ENCODE results near the gene NAALADL1.

NAALADL1 gene

DNA sequence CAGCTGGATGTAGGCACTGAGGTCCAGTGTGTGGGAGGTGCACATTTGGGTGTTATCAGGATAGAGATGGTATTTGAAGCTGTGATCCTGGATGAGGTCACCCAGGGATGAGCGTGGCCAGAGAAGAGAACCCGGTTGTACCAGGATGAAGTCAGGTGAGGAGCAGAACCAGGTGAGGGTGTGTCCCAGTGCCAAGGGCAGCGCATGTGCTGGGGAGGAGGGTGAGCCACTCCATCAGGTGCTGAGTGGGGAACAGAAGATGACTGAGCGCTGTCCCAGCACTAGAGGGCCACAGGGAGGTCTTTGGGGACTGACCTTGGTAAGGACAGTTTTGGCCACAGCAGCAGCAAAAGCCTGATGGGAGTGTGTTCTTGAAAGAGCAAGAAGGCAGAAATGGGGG is 41.6 kb downstream of the NAALADL1 start:
- ChIA-PET CTCF (interaction anchor here (1.9 to 2.3 kb wide), 3 partner anchors 10 to 95 kb away, joined by 3 to 10 read pairs (median 7); partner anchors contain the start of genes SNX15 and TM7SF2), POLR2A (interaction anchor here (0.6 kb wide), 1 partner anchor 525 kb away, joined by 5 read pairs; no protein-coding TSS in a partner anchor)
- no peak for TF ChIP-seq CTCF (IDR thresholded peaks at IDR 0.05; ENCODE audit: control extremely low read depth, extremely low read depth, low read depth, missing control alignments)
- no peak for DNase-seq (ENCODE audit: extremely low spot score)

GRCh38 chr11:65014726-65015227 is 43.6 kb downstream of the NAALADL1 start:
- ChIA-PET POLR2A (interaction anchor here (0.6 to 1.4 kb wide), 5 partner anchors 95 to 210 kb away, joined by 3 to 7 read pairs (median 4); partner anchors contain the start of genes FAU, MRPL49 and ZNHIT2), CTCF (interaction anchor here (0.7 to 6.1 kb wide), 53 partner anchors 8 to 572 kb away, joined by 3 to 75 read pairs (median 5); partner anchors contain the start of genes ATG2A, BATF2, CAPN1 and CDC42BPG)
- no peak for TF ChIP-seq CTCF (IDR thresholded peaks at IDR 0.05; ENCODE audit: control extremely low read depth, extremely low read depth, low read depth, missing control alignments)
- DNase-seq (ENCODE audit: extremely low spot score), result no peak

- TF ChIP-seq CTCF (IDR thresholded peaks at IDR 0.05; ENCODE audit: control extremely low read depth, extremely low read depth, low read depth, missing control alignments), result peak; percentile 85
- ChIA-PET POLR2A (interaction anchor here (0.6 to 1.4 kb wide), 6 partner anchors 10 to 211 kb away, joined by 3 to 7 read pairs (median 4); partner anchors contain the start of genes FAU, MRPL49 and ZNHIT2), CTCF (interaction anchor here (0.7 to 6.1 kb wide), 59 partner anchors 8 to 573 kb away, joined by 3 to 75 read pairs (median 5); partner anchors contain the start of genes ATG2A, BATF2, CAPN1 and CDC42BPG)
- DNase-seq (ENCODE audit: extremely low spot score), result peak; percentile 96
Measured at GRCh38 chr11:65013888-65014725, 44.2 kb downstream of the NAALADL1 start, which contains the start of gene ARL2. ARL2 (plus strand) TSS chr11:65014160; CDS start chr11:65014208, 48 bp downstream.

DNA sequence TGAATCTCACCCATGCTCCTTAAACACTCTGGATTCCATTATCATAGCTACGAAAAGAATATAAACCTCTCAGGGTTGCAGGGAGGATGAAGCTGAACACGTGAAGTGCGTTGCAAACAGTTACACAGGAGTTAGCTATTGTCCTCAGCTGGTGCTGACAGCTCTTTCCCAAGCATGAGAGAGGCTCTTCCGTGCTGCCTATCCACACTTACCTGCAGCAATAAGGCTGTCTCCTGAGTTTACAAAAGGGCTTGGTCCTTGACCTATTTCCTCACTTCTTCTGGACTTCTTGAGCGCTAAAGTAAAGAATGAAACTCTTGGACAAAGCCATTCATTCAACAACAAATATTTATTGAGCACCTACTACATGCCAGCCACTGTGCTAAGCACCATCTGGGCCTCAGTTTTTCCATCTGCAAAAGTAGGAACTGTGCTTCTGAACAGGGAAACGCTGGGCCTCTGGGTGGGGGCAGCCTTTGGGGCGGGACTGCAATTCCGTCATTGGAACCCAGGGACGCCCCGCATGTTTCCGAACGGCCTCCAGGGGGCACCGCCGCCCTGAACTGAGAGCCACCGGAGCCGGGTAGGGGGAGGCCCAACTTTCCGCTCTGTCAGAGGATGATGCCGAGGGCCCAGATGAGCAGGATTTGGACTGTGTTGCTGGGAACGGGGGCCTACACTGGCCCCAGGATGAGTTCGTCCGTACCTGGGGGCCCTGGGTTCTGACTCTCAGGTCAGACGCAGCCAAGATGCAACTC is 45.0 kb downstream of the NAALADL1 start:
- DNase-seq (ENCODE audit: extremely low spot score), result peak; percentile 95
- POLR2A ChIA-PET, result interaction anchor here (1.2 to 1.4 kb wide), 2 partner anchors 97 to 109 kb away, joined by 3 to 4 read pairs; partner anchors contain the start of genes FAU and MRPL49
- CTCF ChIA-PET, result interaction anchor here (0.6 to 6.1 kb wide), 57 partner anchors 8 to 338 kb away, joined by 3 to 75 read pairs (median 5); partner anchors contain the start of genes ATG2A, BATF2, CAPN1 and CDC42BPG
- peak; percentile 90 for TF ChIP-seq CTCF (IDR thresholded peaks at IDR 0.05; ENCODE audit: control extremely low read depth, extremely low read depth, low read depth, missing control alignments)

DNA sequence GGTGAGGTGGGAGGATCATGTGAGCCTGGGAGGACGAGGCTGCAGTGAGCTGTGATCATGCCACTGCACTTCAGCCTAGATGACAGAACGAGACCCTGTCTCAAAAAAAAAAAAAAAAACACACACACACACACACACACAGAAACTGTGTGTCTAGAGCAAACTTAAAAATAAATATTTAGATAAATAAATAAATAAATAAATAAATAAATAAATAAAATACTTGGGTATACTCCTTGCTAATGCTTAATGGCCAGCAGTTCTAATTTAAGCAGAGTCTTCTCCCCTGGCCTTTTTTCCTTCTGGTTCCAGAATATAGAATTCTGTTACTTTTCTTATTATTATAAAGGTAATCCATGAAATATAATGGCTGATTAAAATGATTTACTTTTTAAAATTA is 49.5 kb downstream of the NAALADL1 start:
- DNase-seq (ENCODE audit: extremely low spot score), result no peak
- CTCF ChIA-PET, result interaction anchor here (0.8 kb wide), 1 partner anchor 12 kb away, joined by 3 read pairs; the partner anchor contains the start of gene BATF2
- POLR2A ChIA-PET, result no interaction called here
- no peak for TF ChIP-seq CTCF (IDR thresholded peaks at IDR 0.05; ENCODE audit: control extremely low read depth, extremely low read depth, low read depth, missing control alignments)
